ENCODE data around the gene HAGHL.
"Not testable (repeated sequence)": the region's sequence is repeated elsewhere in the genome, so short reads cannot be mapped to it uniquely, and the experiment has no call there.

HAGHL gene

DNA sequence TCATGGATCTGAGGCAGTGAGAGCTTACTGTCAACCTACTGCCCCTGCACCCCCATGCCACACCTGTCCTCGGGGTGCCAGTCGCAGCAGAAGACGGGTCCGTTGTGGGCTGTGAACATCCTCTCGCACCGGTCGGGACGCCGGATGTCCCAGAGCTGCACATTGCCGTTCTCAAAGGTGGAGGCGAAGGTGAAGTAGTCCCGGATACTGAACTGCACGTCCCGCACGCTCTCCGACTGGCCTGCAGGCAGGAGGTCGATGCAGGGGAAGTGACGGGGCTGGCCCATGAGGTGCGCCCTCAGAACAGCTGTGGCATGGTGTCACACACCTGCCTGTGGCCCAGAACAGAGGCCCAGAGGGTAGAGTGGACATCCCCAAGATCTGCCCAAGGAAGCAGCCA lies 39.4 kb upstream of the HAGHL start:
- no peak for DNase-seq (ENCODE audit: low read depth in 1 of 2, low spot score in 1 of 2)

DNA sequence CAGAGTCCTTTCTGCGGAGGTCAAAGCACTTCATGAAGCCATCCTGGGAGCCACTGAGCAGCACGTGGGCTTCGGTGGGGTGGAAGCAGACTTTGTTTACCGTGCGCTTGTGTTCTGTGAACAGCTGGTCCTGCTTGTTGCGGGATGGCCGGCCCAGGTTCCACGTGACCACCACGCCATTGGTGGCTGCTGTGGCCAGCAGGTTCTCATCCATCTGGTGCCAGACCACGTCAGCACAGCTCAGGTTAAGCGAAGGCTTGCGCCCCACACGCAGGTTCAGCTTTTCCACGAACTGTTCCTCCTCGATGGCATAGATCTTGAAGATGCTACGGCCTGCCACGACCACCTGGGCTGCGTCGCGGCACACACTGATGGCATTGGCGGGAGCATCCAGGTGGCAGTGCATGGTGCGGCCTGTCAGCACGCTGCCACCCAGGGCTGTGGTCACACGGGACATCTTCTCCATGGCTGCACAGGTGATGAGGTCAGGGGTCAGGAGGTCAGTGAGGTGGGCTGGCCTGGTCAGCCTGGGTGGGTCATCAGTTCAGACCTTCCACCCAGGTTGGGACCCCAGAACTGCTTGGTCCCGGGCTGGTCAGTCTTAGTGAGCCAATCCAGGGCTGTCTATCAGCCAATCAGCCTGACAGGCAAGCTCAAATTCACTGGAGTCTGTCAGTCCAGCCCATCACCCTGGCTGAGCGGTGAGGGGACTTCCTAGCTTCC lies 37.6 kb upstream of the HAGHL start:
- no peak for DNase-seq (ENCODE audit: low read depth in 1 of 2, low spot score in 1 of 2)

GRCh38 chr16:691242-691641 lies 35.7 kb upstream of the HAGHL start:
- DNase-seq (ENCODE audit: low read depth in 1 of 2, low spot score in 1 of 2), result not testable (repeated sequence)

- DNase-seq (ENCODE audit: low read depth in 1 of 2, low spot score in 1 of 2), result no peak
These were observed 34.4 kb upstream of the HAGHL start for GRCh38 chr16:692356-693108.

- DNase-seq (ENCODE audit: low read depth in 1 of 2, low spot score in 1 of 2), result no peak
These were observed 33.5 kb upstream of the HAGHL start for GRCh38 chr16:693364-693763.

DNA sequence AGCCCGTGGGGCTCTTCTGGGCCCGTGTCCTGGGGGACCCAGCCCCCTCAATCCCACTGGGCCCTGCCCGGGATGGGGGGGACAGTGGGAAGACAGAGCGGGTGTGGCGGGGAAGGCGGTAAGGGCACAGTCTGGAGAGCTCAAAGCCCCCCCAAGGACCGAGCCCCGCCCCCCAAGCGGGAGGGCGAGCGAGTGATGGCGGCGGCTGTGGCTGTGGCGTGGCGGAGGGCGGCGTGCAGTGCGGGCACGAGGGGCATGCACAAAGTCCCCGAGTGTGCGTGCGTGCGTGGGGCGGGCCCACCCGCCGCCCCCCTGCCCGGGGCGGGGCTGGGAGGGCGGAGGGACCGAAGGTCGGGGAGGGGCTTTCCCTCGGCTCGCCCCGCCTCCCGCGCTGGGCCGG lies 33.1 kb upstream of the HAGHL start:
- no peak for DNase-seq (ENCODE audit: low read depth in 1 of 2, low spot score in 1 of 2)

GRCh38 chr16:694187-694862 lies 32.6 kb upstream of the HAGHL start:
- no peak for DNase-seq (ENCODE audit: low read depth in 1 of 2, low spot score in 1 of 2)

- DNase-seq (ENCODE audit: low read depth in 1 of 2, low spot score in 1 of 2), result no peak
These were observed 32.0 kb upstream of the HAGHL start for GRCh38 chr16:694863-695354.

DNA sequence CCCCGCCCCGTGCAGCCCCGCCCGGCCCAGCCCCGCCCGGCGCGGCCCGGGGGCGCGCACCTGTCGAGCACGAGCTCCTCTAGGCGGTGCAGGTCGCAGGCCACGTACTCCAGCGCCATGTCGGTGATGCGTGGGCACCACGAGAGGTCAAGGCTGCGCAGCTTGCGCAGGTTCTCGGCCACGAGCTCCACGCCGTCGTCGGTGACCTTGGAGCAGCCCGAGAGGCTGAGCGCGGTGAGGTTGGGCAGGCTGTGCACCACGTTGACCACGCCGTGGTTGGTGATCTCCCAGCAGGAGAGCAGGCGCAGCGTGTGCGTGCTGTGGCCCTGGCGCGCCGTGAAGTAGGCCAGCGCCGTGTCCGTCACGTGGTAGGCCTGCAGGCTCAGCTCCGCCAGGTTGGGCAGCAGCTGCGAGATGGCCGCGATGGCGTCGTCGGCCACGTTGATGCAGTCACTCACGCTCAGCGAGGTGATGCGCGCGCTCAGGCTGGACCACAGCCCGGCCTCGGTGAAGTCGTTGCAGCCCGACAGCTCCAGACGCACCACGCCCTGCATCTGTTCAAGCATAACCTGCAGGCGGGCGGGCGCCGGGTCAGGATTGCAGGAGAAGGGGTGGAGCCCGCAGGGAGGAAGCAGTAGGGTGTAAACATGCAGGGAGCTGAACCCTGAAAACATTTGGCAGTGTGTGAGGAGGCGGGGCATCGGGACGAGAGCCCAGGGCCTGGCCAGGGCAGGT lies 31.4 kb upstream of the HAGHL start:
- DNase-seq (ENCODE audit: low read depth in 1 of 2, low spot score in 1 of 2), result peak; percentile 47 to 49

- no peak for DNase-seq (ENCODE audit: low read depth in 1 of 2, low spot score in 1 of 2)
These were observed 27.8 kb upstream of the HAGHL start for GRCh38 chr16:698911-699671.

GRCh38 chr16:700684-701584 lies 26.0 kb upstream of the HAGHL start:
- DNase-seq (ENCODE audit: low read depth in 1 of 2, low spot score in 1 of 2), result no peak

GRCh38 chr16:702341-702740 lies 24.6 kb upstream of the HAGHL start:
- DNase-seq (ENCODE audit: low read depth in 1 of 2, low spot score in 1 of 2), result no peak

GRCh38 chr16:703406-703805 lies 23.5 kb upstream of the HAGHL start:
- DNase-seq (ENCODE audit: low read depth in 1 of 2, low spot score in 1 of 2), result no peak

DNA sequence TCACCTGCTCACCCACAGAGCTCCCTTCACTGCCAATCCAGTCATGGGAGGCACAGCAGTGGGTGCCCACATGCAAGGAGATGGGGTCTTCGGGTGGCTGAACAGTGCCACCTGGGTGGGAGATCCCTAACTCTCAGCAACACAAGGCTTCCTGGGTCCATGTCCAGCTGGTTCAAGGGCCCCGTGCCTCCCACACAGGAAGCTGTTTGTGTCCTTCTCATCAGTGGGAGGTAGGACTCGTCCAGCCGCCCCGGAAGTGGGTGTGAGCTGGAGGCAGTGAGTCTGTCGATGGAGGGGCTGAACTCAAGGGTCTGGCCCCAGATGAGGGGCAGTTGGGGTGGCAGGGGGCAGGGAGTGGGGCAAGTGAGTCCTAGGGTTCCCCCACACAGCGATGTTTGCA lies 22.9 kb upstream of the HAGHL start:
- no peak for DNase-seq (ENCODE audit: low read depth in 1 of 2, low spot score in 1 of 2)

- no peak for DNase-seq (ENCODE audit: low read depth in 1 of 2, low spot score in 1 of 2)
These were observed 22.1 kb upstream of the HAGHL start for GRCh38 chr16:704552-705380.

- DNase-seq (ENCODE audit: low read depth in 1 of 2, low spot score in 1 of 2), result no peak
These were observed 21.3 kb upstream of the HAGHL start, which contains the start of gene FBXL16 for GRCh38 chr16:705431-706188. TSS of gene FBXL16 (minus strand) at chr16:705801. CDS start at chr16:697405, 8,396 bp downstream.

- no peak for DNase-seq (ENCODE audit: low read depth in 1 of 2, low spot score in 1 of 2)
These were observed 20.5 kb upstream of the HAGHL start for GRCh38 chr16:706189-707061.

Measured in activated CD4-positive, alpha-beta T cell treated with anti-CD3 and anti-CD28 coated beads, Interleukin-2, amount 50 U/mL, for 24 hours (primary cell).